HepG2 (cell line): ENCODE data around the gene ARVCF. TPM values are rescaled to one million over a fixed set of nuclear protein-coding genes. Genes with fewer than 3 reads are reported as not detected.

Experiments used
- CTCF ChIP-seq: sonication (generic); formaldehyde crosslinking; IDR thresholded peaks from 2 replicates; pipeline ENCODE4 v1.5.0; 2020; ENCODE audit warnings: mild to moderate bottlenecking, missing genetic modification reagents, moderate library complexity
- ETV6 ChIP-seq: sonication (generic); formaldehyde crosslinking; conservative IDR thresholded peaks from 2 replicates; pipeline ENCODE4 v1.4.0; 2020; ENCODE audit warnings: missing genetic modification reagents
- FOSL2 ChIP-seq: sonication (generic); formaldehyde crosslinking; IDR thresholded peaks from 2 replicates; pipeline ENCODE4 v1.4.0; 2020; ENCODE audit warnings: missing genetic modification reagents
- GPN1 ChIP-seq: sonication (generic); formaldehyde crosslinking; IDR thresholded peaks from 2 replicates; pipeline ENCODE4 v1.5.1; 2020; ENCODE audit warnings: missing genetic modification reagents, borderline replicate concordance
- HDAC1 ChIP-seq: sonication (generic); formaldehyde crosslinking; IDR thresholded peaks from 2 replicates; pipeline ENCODE4 v1.5.1; 2020; ENCODE audit warnings: mild to moderate bottlenecking, missing genetic modification reagents
- KDM4B ChIP-seq: sonication (generic); formaldehyde crosslinking; IDR thresholded peaks from 2 replicates; pipeline ENCODE4 v1.4.0; 2020; ENCODE audit warnings: missing genetic modification reagents
- NR2F2 ChIP-seq: IDR thresholded peaks from 2 replicates; pipeline ENCODE4 v1.6.1; 2012; ENCODE audit warnings: low read depth, inconsistent platforms, borderline replicate concordance
- SOX6 ChIP-seq, 2 experiments: fragments of 450-650 bp in 1 of 2; sonication (generic) in 1 of 2; formaldehyde crosslinking in 1 of 2; IDR thresholded peaks; 2 replicates each; pipeline versions ENCODE4 v1.4.0 to v1.6.1; 2017 to 2020; ENCODE audit warnings: antibody characterized with exemption in 1 of 2, mild to moderate bottlenecking in 1 of 2, missing genetic modification reagents in 1 of 2
- SP1 ChIP-seq, 2 experiments: fragments of 450-650 bp in 1 of 2; sonication (generic) in 1 of 2; formaldehyde crosslinking in 1 of 2; IDR thresholded peaks; 2 replicates each; pipeline versions ENCODE4 v1.4.0 to v1.6.1; 2016 to 2020; ENCODE audit warnings: missing genetic modification reagents in 1 of 2
- SP5 ChIP-seq: IDR thresholded peaks from 2 replicates; pipeline ENCODE4 v1.6.1; 2016; ENCODE audit warnings: low read depth, borderline replicate concordance
- THAP11 ChIP-seq: IDR thresholded peaks from 2 replicates; pipeline ENCODE4 v1.6.1; 2016; ENCODE audit warnings: missing biosample characterization, missing genetic modification reagents
- ZBTB20 ChIP-seq: sonication (generic); formaldehyde crosslinking; IDR thresholded peaks from 2 replicates; pipeline ENCODE4 v1.8.1; 2023; ENCODE audit warnings: missing genetic modification reagents, low read depth, mild to moderate bottlenecking, borderline replicate concordance
- ZBTB7B ChIP-seq: sonication (generic); formaldehyde crosslinking; IDR thresholded peaks from 2 replicates; pipeline ENCODE4 v1.4.0; 2020; ENCODE audit warnings: missing genetic modification reagents
- ZBTB8A ChIP-seq: sonication (generic); formaldehyde crosslinking; IDR thresholded peaks from 2 replicates; pipeline ENCODE4 v1.4.0; 2020; ENCODE audit warnings: mild to moderate bottlenecking, low read depth, missing genetic modification reagents, borderline replicate concordance
- ZNF143 ChIP-seq: sonication (generic); formaldehyde crosslinking; IDR thresholded peaks from 2 replicates; pipeline ENCODE4 v1.4.0; 2020; ENCODE audit warnings: missing genetic modification reagents
- ZNF205 ChIP-seq: IDR thresholded peaks from 2 replicates; pipeline ENCODE4 v1.6.1; 2018; ENCODE audit warnings: missing biosample characterization, missing genetic modification reagents
- ZNF235 ChIP-seq: sonication (generic); formaldehyde crosslinking; IDR thresholded peaks from 2 replicates; pipeline ENCODE4 v1.8.1; 2023; ENCODE audit warnings: mild to moderate bottlenecking, missing genetic modification reagents, borderline replicate concordance
- ZNF343 ChIP-seq: sonication (generic); formaldehyde crosslinking; IDR thresholded peaks from 2 replicates; pipeline ENCODE4 v1.4.0; 2020; ENCODE audit warnings: mild to moderate bottlenecking, missing genetic modification reagents
- ZNF414 ChIP-seq: sonication (generic); formaldehyde crosslinking; IDR thresholded peaks from 2 replicates; pipeline ENCODE4 v1.5.0; 2020; ENCODE audit warnings: missing genetic modification reagents
- ZNF441 ChIP-seq: sonication (generic); formaldehyde crosslinking; IDR thresholded peaks from 2 replicates; pipeline ENCODE4 v1.7.0; 2021; ENCODE audit warnings: missing genetic modification reagents, borderline replicate concordance
- ZNF556 ChIP-seq: sonication (generic); formaldehyde crosslinking; IDR thresholded peaks from 2 replicates; pipeline ENCODE4 v1.4.0; 2020; ENCODE audit warnings: mild to moderate bottlenecking, missing genetic modification reagents, borderline replicate concordance
- ZNF768 ChIP-seq: sonication (generic); formaldehyde crosslinking; IDR thresholded peaks from 2 replicates; pipeline ENCODE4 v1.4.0; 2020; ENCODE audit warnings: missing genetic modification reagents
- ZNF891 ChIP-seq: sonication (generic); formaldehyde crosslinking; IDR thresholded peaks from 2 replicates; pipeline ENCODE4 v1.5.0; 2020; ENCODE audit warnings: mild to moderate bottlenecking, missing genetic modification reagents
- ZSCAN22 ChIP-seq: sonication (generic); formaldehyde crosslinking; IDR thresholded peaks from 2 replicates; pipeline ENCODE4 v1.4.0; 2020; ENCODE audit warnings: mild to moderate bottlenecking, missing genetic modification reagents
- ZSCAN9 ChIP-seq: IDR thresholded peaks from 2 replicates; pipeline ENCODE4 v1.6.1; 2016; ENCODE audit warnings: borderline replicate concordance
- polyA plus RNA-seq, 8 experiments: library from polyadenylated mRNA; depleted of rRNA in 3 of 8; stranded (reverse) in 7 of 8; unstranded in 1 of 8; fragments of >200 nt; fragmentation: Illumina TruSeq in 4 of 8; extraction: Trizol in 4 of 8; gene quantifications; 2 replicates each; pipeline versions ENCODE4 v1.2.1 to v1.2.3, GENCODE V29; 2011 to 2016; ENCODE audit warnings: low read depth in 4 of 8, missing spikeins in 1 of 8, mixed read lengths in 1 of 8; ENCODE audit not compliant: insufficient read depth in 1 of 8
- total RNA-seq, 5 experiments: library from RNA; depleted of rRNA; stranded (reverse); fragments of >200 nt; fragmentation: Illumina TruSeq; extraction: Trizol; gene quantifications; 2 replicates each; pipeline ENCODE4 v1.2.3, GENCODE V29; 2016; ENCODE audit warnings: low read depth in 1 of 5
- TF ChIP-seq, protein P1 (sequence below): IDR thresholded peaks from 2 replicates; pipeline ENCODE4 v1.6.1; 2016

Gene ARVCF
- total and polyA plus RNA-seq, 2 of the 13 experiments (the other 11 are each of a cell fraction or from before 2014, with no cell fraction given) = 16.4 to 17.7 TPM

- no peak for TF ChIP-seq SOX6 (IDR thresholded peaks at IDR 0.05)
- peak; percentile 16 for TF ChIP-seq SOX6 (CRISPR knock-in tag; IDR thresholded peaks at IDR 0.05)
- TF ChIP-seq, protein P1, sequence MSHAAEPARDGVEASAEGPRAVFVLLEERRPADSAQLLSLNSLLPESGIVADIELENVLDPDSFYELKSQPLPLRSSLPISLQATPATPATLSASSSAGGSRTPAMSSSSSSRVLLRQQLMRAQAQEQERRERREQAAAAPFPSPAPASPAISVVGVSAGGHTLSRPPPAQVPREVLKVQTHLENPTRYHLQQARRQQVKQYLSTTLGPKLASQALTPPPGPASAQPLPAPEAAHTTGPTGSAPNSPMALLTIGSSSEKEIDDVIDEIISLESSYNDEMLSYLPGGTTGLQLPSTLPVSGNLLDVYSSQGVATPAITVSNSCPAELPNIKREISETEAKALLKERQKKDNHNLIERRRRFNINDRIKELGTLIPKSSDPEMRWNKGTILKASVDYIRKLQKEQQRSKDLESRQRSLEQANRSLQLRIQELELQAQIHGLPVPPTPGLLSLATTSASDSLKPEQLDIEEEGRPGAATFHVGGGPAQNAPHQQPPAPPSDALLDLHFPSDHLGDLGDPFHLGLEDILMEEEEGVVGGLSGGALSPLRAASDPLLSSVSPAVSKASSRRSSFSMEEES (CRISPR knock-in tag) = peak; percentile 38; the same call in 1 of the 2 replicates
- TF ChIP-seq ZBTB7B (CRISPR knock-in tag) = peak; percentile 86
- peak; percentile 32; the same call in 1 of the 2 replicates for TF ChIP-seq ZNF414 (CRISPR knock-in tag)
- TF ChIP-seq ZNF441 (CRISPR knock-in tag) = 0 out of 2 replicates have a peak, but pooled peaks have one; percentile 59
- no peak for TF ChIP-seq SP1 (IDR thresholded peaks at IDR 0.05)
- peak; percentile 80 for TF ChIP-seq SP1 (CRISPR knock-in tag; IDR thresholded peaks at IDR 0.05)
- TF ChIP-seq KDM4B = 0 out of 2 replicates have a peak, but pooled peaks have one; percentile 21
- peak; percentile 55; the same call in 1 of the 2 replicates for TF ChIP-seq ZNF556 (CRISPR knock-in tag)
- TF ChIP-seq ZBTB20 (CRISPR knock-in tag) = no peak
- no peak; the same call in 1 of the 2 replicates for TF ChIP-seq ZNF343
- TF ChIP-seq ZNF768 (CRISPR knock-in tag) = peak; percentile 95
- TF ChIP-seq ETV6 = 0 out of 2 replicates have a peak, but pooled peaks have one; percentile 15
- peak; percentile 63 for TF ChIP-seq HDAC1 (CRISPR knock-in tag)
- TF ChIP-seq ZNF235 (CRISPR knock-in tag) = no peak
- TF ChIP-seq CTCF (CRISPR knock-in tag) = peak; percentile 12; the same call in 1 of the 2 replicates
- peak; percentile 87; the same call in 1 of the 2 replicates for TF ChIP-seq ZSCAN22 (CRISPR knock-in tag)
- peak; percentile 97 for TF ChIP-seq SP5 (CRISPR knock-in tag)
- TF ChIP-seq THAP11 (CRISPR knock-in tag) = peak; percentile 55; the same call in 1 of the 2 replicates
- TF ChIP-seq ZNF205 (CRISPR knock-in tag) = 0 out of 2 replicates have a peak, but pooled peaks have one; percentile 35
- TF ChIP-seq ZSCAN9 = 0 out of 2 replicates have a peak, but pooled peaks have one; percentile 30
- TF ChIP-seq FOSL2 (CRISPR knock-in tag) = peak; percentile 95
- 0 out of 2 replicates have a peak, but pooled peaks have one; percentile 50 for TF ChIP-seq ZBTB8A (CRISPR knock-in tag)
- no peak for TF ChIP-seq GPN1 (CRISPR knock-in tag)
- peak; percentile 44; the same call in 1 of the 2 replicates for TF ChIP-seq NR2F2
- TF ChIP-seq ZNF143 (CRISPR knock-in tag) = peak; percentile 62
- TF ChIP-seq ZNF891 (CRISPR knock-in tag) = peak; percentile 54; the same call in 1 of the 2 replicates
These were observed 53.5 kb downstream of the ARVCF start (continued) for GRCh38 chr22:19962909-19963806.
